ENCODE results near the gene CH25H. TPM values are rescaled to one million over a fixed set of nuclear protein-coding genes. Genes with fewer than 3 reads are reported as not detected.
A peak's percentile ranks its signal among the peaks of the same experiment; 100 is the strongest.

The CH25H gene
- total and polyA plus RNA-seq, 12 donors, result 0.23 to 8.8 (median 0.52) TPM; not detected in 1

DNA sequence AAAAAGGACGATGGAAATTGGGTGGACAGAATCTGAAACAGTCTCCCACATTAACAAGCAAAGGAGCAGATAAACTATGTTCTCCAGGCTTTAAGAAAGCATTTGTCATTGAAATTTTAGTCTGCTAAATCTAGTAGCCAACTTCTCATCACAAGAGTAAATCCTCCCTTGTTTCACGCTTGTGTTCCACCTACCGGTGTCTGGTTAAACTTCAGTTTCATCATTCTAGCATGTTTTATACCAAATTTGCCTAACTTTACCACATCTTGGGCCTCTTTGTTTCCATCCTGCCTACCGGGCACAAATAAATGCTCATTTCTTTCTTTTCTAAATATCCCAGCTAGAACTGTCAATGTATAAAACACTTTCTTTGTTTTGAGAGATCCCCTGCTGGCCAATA, 38.7 kb upstream of the CH25H start:
- WGBS, 2 donors, result 62 to 77% methylated on average over 4 of the region's 4 CpGs
- TF ChIP-seq, protein P1, sequence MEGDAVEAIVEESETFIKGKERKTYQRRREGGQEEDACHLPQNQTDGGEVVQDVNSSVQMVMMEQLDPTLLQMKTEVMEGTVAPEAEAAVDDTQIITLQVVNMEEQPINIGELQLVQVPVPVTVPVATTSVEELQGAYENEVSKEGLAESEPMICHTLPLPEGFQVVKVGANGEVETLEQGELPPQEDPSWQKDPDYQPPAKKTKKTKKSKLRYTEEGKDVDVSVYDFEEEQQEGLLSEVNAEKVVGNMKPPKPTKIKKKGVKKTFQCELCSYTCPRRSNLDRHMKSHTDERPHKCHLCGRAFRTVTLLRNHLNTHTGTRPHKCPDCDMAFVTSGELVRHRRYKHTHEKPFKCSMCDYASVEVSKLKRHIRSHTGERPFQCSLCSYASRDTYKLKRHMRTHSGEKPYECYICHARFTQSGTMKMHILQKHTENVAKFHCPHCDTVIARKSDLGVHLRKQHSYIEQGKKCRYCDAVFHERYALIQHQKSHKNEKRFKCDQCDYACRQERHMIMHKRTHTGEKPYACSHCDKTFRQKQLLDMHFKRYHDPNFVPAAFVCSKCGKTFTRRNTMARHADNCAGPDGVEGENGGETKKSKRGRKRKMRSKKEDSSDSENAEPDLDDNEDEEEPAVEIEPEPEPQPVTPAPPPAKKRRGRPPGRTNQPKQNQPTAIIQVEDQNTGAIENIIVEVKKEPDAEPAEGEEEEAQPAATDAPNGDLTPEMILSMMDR (IDR thresholded peaks at IDR 0.05), result no peak
- H3K27ac ChIP-seq, result no peak overlapping the region
- intact Hi-C loops (cut with DNase I), result no loop called here
- peaks cover 0 to 29% (median 0%) of the 10 kb centered on the region in 9 donors for H3K36me3 ChIP-seq
- ATAC-seq (no peak), DNase-seq (no peak)
- no peaks in the 10 kb centered on the region for H3K27me3 ChIP-seq
- H3K4me3 ChIP-seq, result no peak overlapping the region
- peaks cover 0 to 57% (median 24%) of the 10 kb centered on the region in 9 donors for H3K4me1 ChIP-seq
- no peaks in the 10 kb centered on the region for H3K9me3 ChIP-seq

DNA sequence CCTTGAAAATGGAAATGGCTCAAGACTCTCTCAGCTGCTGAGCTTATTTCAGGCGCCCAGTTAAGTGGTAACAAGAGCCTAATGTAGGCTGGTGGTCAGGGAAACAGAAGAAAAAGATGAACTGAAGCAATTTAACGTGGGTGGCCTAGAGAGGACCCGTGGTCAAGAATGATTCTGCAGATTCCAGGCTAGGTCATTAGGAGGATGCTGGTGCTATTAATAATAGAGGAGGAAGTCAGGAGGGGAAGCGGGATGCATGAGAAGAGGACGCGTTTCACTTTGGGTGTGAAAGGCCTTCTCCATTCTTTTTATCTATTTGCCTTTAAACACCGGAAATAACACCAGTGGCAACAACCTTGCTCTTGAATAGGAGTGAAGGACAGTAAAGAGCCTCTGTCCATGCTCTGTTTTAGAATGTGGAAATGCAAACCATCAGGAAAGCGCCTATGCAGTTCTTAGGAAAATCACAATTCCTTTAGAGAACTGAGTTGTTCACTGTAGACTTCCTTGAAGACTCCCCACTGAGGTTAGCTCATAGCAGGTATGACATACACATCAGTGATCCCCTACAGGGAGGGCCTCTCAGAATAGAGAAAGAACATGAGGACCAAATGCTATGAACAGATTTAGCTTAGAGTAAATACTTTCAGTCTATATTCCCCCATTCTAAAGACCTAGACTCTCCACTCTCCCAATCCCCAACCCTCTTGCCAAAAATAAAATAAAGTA, 35.9 kb upstream of the CH25H start:
- TF ChIP-seq, protein P1 (IDR thresholded peaks at IDR 0.05), result no peak
- peaks cover 0 to 58% (median 23%) of the 10 kb centered on the region in 9 donors for H3K4me1 ChIP-seq
- peak overlapping the region in 6 of 10 donors; percentile 6 to 76 (median 46) for H3K27ac ChIP-seq
- no peaks in the 10 kb centered on the region for H3K27me3 ChIP-seq
- H3K9me3 ChIP-seq, result no peaks in the 10 kb centered on the region
- intact Hi-C loops (cut with DNase I), result no loop called here
- peaks cover 0 to 46% (median 0%) of the 10 kb centered on the region in 9 donors for H3K36me3 ChIP-seq
- DNase-seq (no peak), ATAC-seq (peak in 7 of 8 donors; percentile 28 to 77 (median 53))
- no peak overlapping the region for H3K4me3 ChIP-seq
- WGBS, 2 donors, result 50% methylated on average over 8 of the region's 8 CpGs

DNA sequence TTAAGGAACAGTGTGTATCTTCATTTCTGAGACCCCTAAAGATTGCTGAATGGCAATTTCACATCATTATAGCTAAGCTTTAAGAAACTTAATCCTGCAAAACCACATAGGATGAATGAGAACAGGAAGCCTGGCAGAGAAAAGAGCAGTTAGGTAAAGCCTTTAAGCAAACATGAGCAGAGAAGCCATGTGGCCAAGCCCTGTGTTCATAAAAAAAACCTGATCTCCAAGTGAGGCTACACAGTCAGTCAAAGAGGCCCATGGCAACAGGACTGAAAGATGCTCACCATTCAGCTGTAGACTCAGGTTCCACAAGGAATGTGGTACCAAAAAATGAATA, 35.2 kb upstream of the CH25H start:
- DNase-seq, result no peak
- H3K4me1 ChIP-seq, result peaks cover 0 to 58% (median 23%) of the 10 kb centered on the region in 9 donors
- H3K9me3 ChIP-seq, result no peaks in the 10 kb centered on the region
- peak overlapping the region in 4 of 10 donors; percentile 30 to 76 (median 46) for H3K27ac ChIP-seq
- peaks cover 0 to 46% (median 0%) of the 10 kb centered on the region in 9 donors for H3K36me3 ChIP-seq
- H3K4me3 ChIP-seq, result no peak overlapping the region
- TF ChIP-seq, protein P1 (IDR thresholded peaks at IDR 0.05), result no peak
- H3K27me3 ChIP-seq, result no peaks in the 10 kb centered on the region
- intact Hi-C loops (cut with DNase I), result no loop called here
- ATAC-seq, result peak in 1 of 8 donors; percentile 2

DNA sequence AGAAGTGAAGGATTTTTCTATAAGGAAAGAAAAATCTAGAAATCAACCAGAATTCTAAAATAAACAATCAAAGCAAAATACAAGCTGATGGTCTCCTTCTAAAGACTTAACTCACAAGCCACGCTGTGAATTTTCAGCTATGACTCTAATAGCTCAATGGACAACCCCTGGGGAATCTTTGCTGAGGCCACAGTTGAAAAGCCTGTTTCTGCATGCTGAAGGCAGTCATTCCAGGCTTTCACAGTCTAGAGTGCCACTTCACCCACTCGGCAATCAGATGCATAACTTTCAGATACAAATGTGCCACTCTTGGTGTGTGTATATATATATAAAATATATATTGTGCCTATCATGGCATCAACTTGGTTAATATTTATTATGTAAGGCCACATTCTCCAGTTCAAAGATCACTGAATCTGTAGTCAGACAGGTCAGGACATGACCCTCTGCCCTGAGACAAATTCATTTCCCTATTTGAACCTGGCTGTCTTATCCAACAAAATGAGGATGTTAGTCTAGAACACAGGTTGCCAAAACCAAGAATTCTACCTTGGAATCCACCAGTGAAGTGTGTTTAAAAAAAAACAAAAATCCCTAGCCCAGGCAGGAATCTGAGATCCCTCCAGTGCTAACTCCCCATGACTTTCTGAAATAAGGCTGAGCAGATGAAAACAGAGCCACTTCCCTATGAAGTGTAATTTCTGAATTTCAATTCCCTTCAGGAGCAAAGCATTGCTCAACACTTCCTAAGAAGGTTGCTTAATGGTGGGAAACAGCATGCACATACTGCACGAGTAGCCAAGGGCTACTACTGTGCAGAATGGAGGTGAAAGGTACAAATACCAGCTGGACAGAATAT, 34.6 kb upstream of the CH25H start:
- 71 to 72% methylated on average over 3 of the region's 3 CpGs for WGBS, 2 donors
- intact Hi-C loops (cut with DNase I), result no loop called here
- TF ChIP-seq, protein P1 (IDR thresholded peaks at IDR 0.05), result no peak
- H3K27me3 ChIP-seq, result no peaks in the 10 kb centered on the region
- ATAC-seq (peak in 5 of 8 donors; percentile 56 to 75 (median 69)), DNase-seq (no peak)
- peaks cover 0 to 46% (median 0%) of the 10 kb centered on the region in 9 donors for H3K36me3 ChIP-seq
- H3K9me3 ChIP-seq, result no peaks in the 10 kb centered on the region
- no peak overlapping the region for H3K4me3 ChIP-seq
- H3K4me1 ChIP-seq, result peaks cover 0 to 58% (median 23%) of the 10 kb centered on the region in 9 donors
- H3K27ac ChIP-seq, result peak overlapping the region in 3 of 10 donors; percentile 30 to 76 (median 41)

Measured in heart right ventricle (tissue), 16 donors.